ENCODE results near the gene ADH1B.

The ADH1B gene

DNA sequence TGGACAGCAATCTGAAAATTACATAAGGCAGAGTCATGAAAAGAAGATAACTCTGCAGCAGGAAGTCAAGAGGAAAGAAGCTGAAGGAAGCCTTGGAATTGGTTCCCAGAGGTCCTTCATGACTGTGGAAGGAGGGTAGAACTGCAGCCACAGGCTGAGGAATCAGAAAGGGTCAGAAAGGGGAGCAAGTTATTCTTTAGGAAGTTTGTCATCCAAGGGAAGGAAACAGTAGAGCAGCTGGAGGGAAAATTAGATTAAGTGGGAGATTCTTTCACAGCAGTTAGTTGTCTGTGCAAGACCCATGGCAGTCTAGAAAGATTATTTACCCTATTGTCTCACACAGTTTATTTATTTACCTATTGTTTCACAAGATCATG lies 40.7 kb upstream of the ADH1B start:
- H2BK15ac ChIP-seq (ENCODE audit: low read length) = no peak overlapping the region
- no peaks in the 10 kb centered on the region for H3K36me3 ChIP-seq (replicated peaks in 1 of 2; ENCODE audit: control insufficient read depth in 2 of 2, insufficient read depth in 2 of 2, low read length in 2 of 2)
- no peak overlapping the region for H3K18ac ChIP-seq (ENCODE audit: low read length)
- no peak overlapping the region for H3K9ac ChIP-seq (ENCODE audit: low read depth, low read length, poor library complexity)
- H3K79me1 ChIP-seq (ENCODE audit: low read depth, low read length) = no peaks in the 10 kb centered on the region
- H2AFZ ChIP-seq (ENCODE audit: low read length) = no peak overlapping the region
- no peaks in the 10 kb centered on the region for H3K4me1 ChIP-seq (ENCODE audit: control insufficient read depth in 2 of 2, insufficient read depth in 1 of 2, low read depth in 1 of 2, low read length in 2 of 2)
- H4K8ac ChIP-seq (ENCODE audit: low read depth, low read length) = no peak overlapping the region
- no peak for DNase-seq (ENCODE audit: low spot score)
- H2AK5ac ChIP-seq (ENCODE audit: low read depth, low read length) = no peak overlapping the region
- no peak overlapping the region for H2BK12ac ChIP-seq (ENCODE audit: low read length)
- H3K23ac ChIP-seq (ENCODE audit: low read depth, low read length, poor library complexity) = no peak overlapping the region
- no peaks in the 10 kb centered on the region for H3K27me3 ChIP-seq (ENCODE audit: control insufficient read depth in 3 of 3, insufficient read depth in 3 of 3, low read depth in 1 of 3, low read length in 3 of 3)
- H3K9me3 ChIP-seq (replicated peaks in 1 of 2; ENCODE audit: control insufficient read depth in 2 of 2, insufficient read depth in 1 of 2, low read depth in 1 of 2, low read length in 2 of 2) = peaks cover 0 to 2% of the 10 kb centered on the region in 2 donors
- no peak overlapping the region for H3K4ac ChIP-seq (ENCODE audit: low read length)
- no peak overlapping the region for H2BK120ac ChIP-seq (ENCODE audit: low read depth, low read length)
- H3K27ac ChIP-seq (replicated peaks; ENCODE audit: low read length) = no peak overlapping the region
- no peak overlapping the region for H3K4me2 ChIP-seq (ENCODE audit: insufficient read depth, low read length, poor library complexity, severe bottlenecking)
- no peak overlapping the region for H4K91ac ChIP-seq (ENCODE audit: low read depth, low read length, poor library complexity)
- no peak overlapping the region for H2BK5ac ChIP-seq (ENCODE audit: low read length)
- no peak overlapping the region for H3K4me3 ChIP-seq (ENCODE audit: low read length in 2 of 2)
- no peak overlapping the region for H3K14ac ChIP-seq (ENCODE audit: low read length)

DNA sequence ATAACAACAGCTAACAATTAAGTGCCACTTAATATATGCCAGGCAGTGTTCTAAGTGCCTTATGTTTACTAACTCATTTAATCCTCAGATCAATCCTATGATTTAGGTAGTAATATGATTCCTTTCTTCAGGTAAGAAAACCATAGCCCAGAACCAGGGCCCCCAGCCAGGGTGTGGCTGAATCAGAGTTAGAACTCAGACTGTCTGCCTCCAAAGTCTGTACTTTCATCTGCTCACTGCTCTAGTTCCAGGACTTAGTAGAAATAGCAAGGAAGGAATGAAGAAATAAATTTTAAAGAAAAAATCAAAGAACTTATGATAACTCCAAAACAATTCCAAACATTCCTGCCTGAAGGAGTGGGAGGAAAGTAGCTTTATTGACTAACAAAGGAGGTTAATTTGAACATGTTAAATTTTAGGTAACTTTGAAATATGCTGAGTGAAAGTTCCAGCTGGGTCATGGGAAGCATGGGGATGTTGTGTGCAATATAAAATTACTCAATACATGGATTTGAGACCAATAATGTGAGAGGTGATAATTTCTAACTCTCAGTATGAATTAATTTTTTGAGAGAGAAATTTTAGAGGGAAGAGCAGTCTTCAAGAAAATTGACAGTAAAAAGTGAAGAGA lies 40.2 kb upstream of the ADH1B start:
- peaks cover 0 to 2% of the 10 kb centered on the region in 2 donors for H3K9me3 ChIP-seq (replicated peaks in 1 of 2; ENCODE audit: control insufficient read depth in 2 of 2, insufficient read depth in 1 of 2, low read depth in 1 of 2, low read length in 2 of 2)
- H2BK120ac ChIP-seq (ENCODE audit: low read depth, low read length) = no peak overlapping the region
- H2AFZ ChIP-seq (ENCODE audit: low read length) = no peak overlapping the region
- no peak overlapping the region for H2BK12ac ChIP-seq (ENCODE audit: low read length)
- no peak overlapping the region for H4K91ac ChIP-seq (ENCODE audit: low read depth, low read length, poor library complexity)
- H3K36me3 ChIP-seq (replicated peaks in 1 of 2; ENCODE audit: control insufficient read depth in 2 of 2, insufficient read depth in 2 of 2, low read length in 2 of 2) = no peaks in the 10 kb centered on the region
- H3K4me2 ChIP-seq (ENCODE audit: insufficient read depth, low read length, poor library complexity, severe bottlenecking) = no peak overlapping the region
- no peak overlapping the region for H3K4me3 ChIP-seq (ENCODE audit: low read length in 2 of 2)
- H2BK15ac ChIP-seq (ENCODE audit: low read length) = no peak overlapping the region
- H3K27me3 ChIP-seq (ENCODE audit: control insufficient read depth in 3 of 3, insufficient read depth in 3 of 3, low read depth in 1 of 3, low read length in 3 of 3) = no peaks in the 10 kb centered on the region
- no peak overlapping the region for H3K14ac ChIP-seq (ENCODE audit: low read length)
- no peak overlapping the region for H3K9ac ChIP-seq (ENCODE audit: low read depth, low read length, poor library complexity)
- H3K4me1 ChIP-seq (ENCODE audit: control insufficient read depth in 2 of 2, insufficient read depth in 1 of 2, low read depth in 1 of 2, low read length in 2 of 2) = no peaks in the 10 kb centered on the region
- H3K18ac ChIP-seq (ENCODE audit: low read length) = no peak overlapping the region
- no peak overlapping the region for H3K27ac ChIP-seq (replicated peaks; ENCODE audit: low read length)
- no peak overlapping the region for H3K23ac ChIP-seq (ENCODE audit: low read depth, low read length, poor library complexity)
- DNase-seq (ENCODE audit: low spot score) = no peak
- H2AK5ac ChIP-seq (ENCODE audit: low read depth, low read length) = no peak overlapping the region
- H4K8ac ChIP-seq (ENCODE audit: low read depth, low read length) = no peak overlapping the region
- no peak overlapping the region for H2BK5ac ChIP-seq (ENCODE audit: low read length)
- no peak overlapping the region for H3K4ac ChIP-seq (ENCODE audit: low read length)
- H3K79me1 ChIP-seq (ENCODE audit: low read depth, low read length) = no peaks in the 10 kb centered on the region

- Histone ChIP-seq H3K4me3 (ENCODE audit: low read length in 2 of 2) (no peak overlapping the region), H3K9ac (ENCODE audit: low read depth, low read length, poor library complexity) (no peak overlapping the region), H3K27me3 (ENCODE audit: control insufficient read depth in 3 of 3, insufficient read depth in 3 of 3, low read depth in 1 of 3, low read length in 3 of 3) (no peaks in the 10 kb centered on the region), H3K4ac (ENCODE audit: low read length) (no peak overlapping the region), H3K23ac (ENCODE audit: low read depth, low read length, poor library complexity) (no peak overlapping the region), H3K27ac (replicated peaks; ENCODE audit: low read length) (no peak overlapping the region), H3K4me1 (ENCODE audit: control insufficient read depth in 2 of 2, insufficient read depth in 1 of 2, low read depth in 1 of 2, low read length in 2 of 2) (no peaks in the 10 kb centered on the region), H3K79me1 (ENCODE audit: low read depth, low read length) (no peaks in the 10 kb centered on the region), H2BK12ac (ENCODE audit: low read length) (no peak overlapping the region), H3K36me3 (replicated peaks in 1 of 2; ENCODE audit: control insufficient read depth in 2 of 2, insufficient read depth in 2 of 2, low read length in 2 of 2) (no peaks in the 10 kb centered on the region), H3K18ac (ENCODE audit: low read length) (no peak overlapping the region), H2BK120ac (ENCODE audit: low read depth, low read length) (no peak overlapping the region), H2BK15ac (ENCODE audit: low read length) (no peak overlapping the region), H4K91ac (ENCODE audit: low read depth, low read length, poor library complexity) (no peak overlapping the region), H2AK5ac (ENCODE audit: low read depth, low read length) (no peak overlapping the region), H4K8ac (ENCODE audit: low read depth, low read length) (no peak overlapping the region), H2AFZ (ENCODE audit: low read length) (no peak overlapping the region), H3K14ac (ENCODE audit: low read length) (no peak overlapping the region), H3K4me2 (ENCODE audit: insufficient read depth, low read length, poor library complexity, severe bottlenecking) (no peak overlapping the region), H3K9me3 (replicated peaks in 1 of 2; ENCODE audit: control insufficient read depth in 2 of 2, insufficient read depth in 1 of 2, low read depth in 1 of 2, low read length in 2 of 2) (peaks cover 0 to 2% of the 10 kb centered on the region in 2 donors), H2BK5ac (ENCODE audit: low read length) (no peak overlapping the region)
- no peak for DNase-seq (ENCODE audit: low spot score)
- no CpG with 5 or more reads among the region's 27 CpGs for WGBS, 2 donors (ENCODE audit: extremely low coverage in 2 of 2, insufficient read length in 2 of 2, insufficient replicate concordance in 1 of 2)
These were observed 38.4 kb upstream of the ADH1B start for GRCh38 chr4:99359480-99360204.

DNA sequence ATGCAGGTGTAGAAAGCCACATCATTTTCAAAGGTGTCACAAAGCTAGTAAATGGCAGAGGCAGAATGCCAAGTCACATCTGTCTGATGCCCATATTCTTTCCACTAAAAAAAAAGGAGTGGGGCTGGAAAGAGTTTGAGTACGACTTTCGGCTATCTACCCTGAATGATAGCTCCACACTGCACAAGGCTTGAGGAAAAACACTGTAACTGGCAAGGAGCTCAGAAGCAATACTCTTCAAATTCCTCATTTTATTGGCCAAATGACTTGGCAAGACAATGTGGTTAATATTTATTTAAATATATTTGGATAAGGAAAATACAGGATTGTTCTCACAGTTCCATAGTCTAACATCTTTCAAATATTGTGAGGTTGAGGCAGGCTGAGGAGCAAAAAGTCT lies 36.7 kb upstream of the ADH1B start:
- no peak overlapping the region for H2BK5ac ChIP-seq (ENCODE audit: low read length)
- no peak overlapping the region for H2BK120ac ChIP-seq (ENCODE audit: low read depth, low read length)
- no peak overlapping the region for H3K9ac ChIP-seq (ENCODE audit: low read depth, low read length, poor library complexity)
- H3K23ac ChIP-seq (ENCODE audit: low read depth, low read length, poor library complexity) = no peak overlapping the region
- no peak overlapping the region for H2AK5ac ChIP-seq (ENCODE audit: low read depth, low read length)
- no peak overlapping the region for H3K14ac ChIP-seq (ENCODE audit: low read length)
- H3K27ac ChIP-seq (replicated peaks; ENCODE audit: low read length) = no peak overlapping the region
- H2BK12ac ChIP-seq (ENCODE audit: low read length) = no peak overlapping the region
- no peak overlapping the region for H4K8ac ChIP-seq (ENCODE audit: low read depth, low read length)
- no peak overlapping the region for H2AFZ ChIP-seq (ENCODE audit: low read length)
- DNase-seq (ENCODE audit: low spot score) = no peak
- H3K36me3 ChIP-seq (replicated peaks in 1 of 2; ENCODE audit: control insufficient read depth in 2 of 2, insufficient read depth in 2 of 2, low read length in 2 of 2) = no peaks in the 10 kb centered on the region
- no peak overlapping the region for H3K4me2 ChIP-seq (ENCODE audit: insufficient read depth, low read length, poor library complexity, severe bottlenecking)
- H2BK15ac ChIP-seq (ENCODE audit: low read length) = no peak overlapping the region
- no peaks in the 10 kb centered on the region for H3K79me1 ChIP-seq (ENCODE audit: low read depth, low read length)
- no CpG with 5 or more reads among the region's 2 CpGs for WGBS, 2 donors (ENCODE audit: extremely low coverage in 2 of 2, insufficient read length in 2 of 2, insufficient replicate concordance in 1 of 2)
- H3K9me3 ChIP-seq (replicated peaks in 1 of 2; ENCODE audit: control insufficient read depth in 2 of 2, insufficient read depth in 1 of 2, low read depth in 1 of 2, low read length in 2 of 2) = peaks cover 0 to 2% of the 10 kb centered on the region in 2 donors
- no peak overlapping the region for H4K91ac ChIP-seq (ENCODE audit: low read depth, low read length, poor library complexity)
- H3K27me3 ChIP-seq (ENCODE audit: control insufficient read depth in 3 of 3, insufficient read depth in 3 of 3, low read depth in 1 of 3, low read length in 3 of 3) = no peaks in the 10 kb centered on the region
- H3K4me1 ChIP-seq (ENCODE audit: control insufficient read depth in 2 of 2, insufficient read depth in 1 of 2, low read depth in 1 of 2, low read length in 2 of 2) = no peaks in the 10 kb centered on the region
- no peak overlapping the region for H3K18ac ChIP-seq (ENCODE audit: low read length)
- no peak overlapping the region for H3K4me3 ChIP-seq (ENCODE audit: low read length in 2 of 2)
- no peak overlapping the region for H3K4ac ChIP-seq (ENCODE audit: low read length)
